SIG-M5 treated with dmso at 0.1 percent for 504 hours (cell line): ENCODE results near the gene KDM2B.
A peak's percentile ranks its signal among the peaks of the same experiment; 100 is the strongest.

Source experiments
- DNase-seq: peaks from one replicate; lab custom pipeline; 2025; ENCODE audit not compliant: unreplicated experiment; lab: John Stamatoyannopoulos, UW

Gene KDM2B

GRCh38 chr12:121580959-121581685, at the start of gene KDM2B:
KDM2B (minus strand) TSS chr12:121581023; CDS start chr12:121580911, 112 bp downstream.
- DNase-seq: no peak

GRCh38 chr12:121628536-121628935, 47.7 kb upstream of the KDM2B start:
- no peak for DNase-seq

GRCh38 chr12:121628037-121628436, 47.2 kb upstream of the KDM2B start:
- DNase-seq: no peak

GRCh38 chr12:121626853-121627640, 46.2 kb upstream of the KDM2B start:
- peak; percentile 68 for DNase-seq

GRCh38 chr12:121626087-121626852, 45.4 kb upstream of the KDM2B start, which contains the start of gene ORAI1:
ORAI1 (plus strand) TSS chr12:121626530.
- peak; percentile 85 for DNase-seq

GRCh38 chr12:121620333-121620891, 39.6 kb upstream of the KDM2B start:
- DNase-seq: no peak

GRCh38 chr12:121618659-121619233, 37.9 kb upstream of the KDM2B start:
- no peak for DNase-seq

- DNase-seq: no peak
Measured at GRCh38 chr12:121614872-121615467, 34.1 kb upstream of the KDM2B start.

GRCh38 chr12:121613462-121613861, 32.6 kb upstream of the KDM2B start:
- peak; percentile 45 for DNase-seq

GRCh38 chr12:121611306-121611705, 30.5 kb upstream of the KDM2B start:
- no peak for DNase-seq

GRCh38 chr12:121610239-121611149, 29.7 kb upstream of the KDM2B start:
- DNase-seq: no peak

- no peak for DNase-seq
Measured at GRCh38 chr12:121608301-121608700, 27.5 kb upstream of the KDM2B start.

- DNase-seq: no peak
Measured at GRCh38 chr12:121603581-121603980, 22.8 kb upstream of the KDM2B start.

- DNase-seq: no peak
Measured at GRCh38 chr12:121602766-121603165, 21.9 kb upstream of the KDM2B start.

GRCh38 chr12:121600702-121601336, 20.0 kb upstream of the KDM2B start:
- no peak for DNase-seq

- no peak for DNase-seq
Measured at GRCh38 chr12:121596526-121596925, 15.7 kb upstream of the KDM2B start.

- DNase-seq: no peak
Measured at GRCh38 chr12:121595520-121595919, 14.7 kb upstream of the KDM2B start.

GRCh38 chr12:121592320-121592719, 11.5 kb upstream of the KDM2B start:
- no peak for DNase-seq
